Stimulated activated memory B cell treated with anti-CD40 and anti-IgM and Interleukin-4, amounts not matched to agents 10 μg/mL and 1 μg/mL and 100 μg/mL, for 72 hours (primary cell): ENCODE results near the gene GSTA5.
"Not testable (repeated sequence)": the region's sequence is repeated elsewhere in the genome, so short reads cannot be mapped to it uniquely, and the experiment has no call there.

Experiments
- ATAC-seq: fragments of 150-1000 bp; cut with Tn5 transposase; 2 replicates; pipeline ENCODE4 v1.10.0; 2021
- H3K27ac Mint-ChIP-seq: one replicate; pipeline ENCODE4 v1.8.0; 2022; ENCODE audit warnings: mild to moderate bottlenecking, mixed read lengths
- H3K27me3 Mint-ChIP-seq: one replicate; pipeline ENCODE4 v1.8.0; 2022; ENCODE audit warnings: mixed read lengths
- H3K36me3 Mint-ChIP-seq: one replicate; pipeline ENCODE4 v1.8.0; 2022; ENCODE audit warnings: mixed read lengths
- H3K4me1 Mint-ChIP-seq: one replicate; pipeline ENCODE4 v1.8.0; 2022; ENCODE audit warnings: mixed read lengths
- H3K4me3 Mint-ChIP-seq: one replicate; pipeline ENCODE4 v1.8.0; 2022; ENCODE audit warnings: mild to moderate bottlenecking, moderate library complexity, mixed read lengths
- H3K9me3 Mint-ChIP-seq: one replicate; pipeline ENCODE4 v1.8.0; 2022; ENCODE audit warnings: mixed read lengths

The GSTA5 gene

GRCh38 chr6:52782696-52783274, 57.8 kb downstream of the GSTA5 start:
- not testable (repeated sequence) for ATAC-seq, H3K27ac Mint-ChIP-seq, H3K27me3 Mint-ChIP-seq, H3K4me3 Mint-ChIP-seq, H3K4me1 Mint-ChIP-seq, H3K36me3 Mint-ChIP-seq, H3K9me3 Mint-ChIP-seq

- H3K27ac Mint-ChIP-seq, ATAC-seq, H3K4me3 Mint-ChIP-seq: not testable (repeated sequence)
Observed at GRCh38 chr6:52782209-52782608, 58.4 kb downstream of the GSTA5 start.

More at GRCh38 chr6:52782209-52782608, 58.4 kb downstream of the GSTA5 start:
- not testable (repeated sequence) for H3K27me3 Mint-ChIP-seq, H3K36me3 Mint-ChIP-seq, H3K4me1 Mint-ChIP-seq, H3K9me3 Mint-ChIP-seq
